BE2C (cell line): ENCODE data around the gene KCNJ1.

Experiments used
- DNase-seq: peaks from one replicate; pipeline ENCODE4 v3.0.0-alpha.2; 2020
- H3K27me3 ChIP-seq: fragments of 250-450 bp; sonication (Bioruptor Pico); 2 replicates; pipeline ENCODE4 v1.5.1; 2020; ENCODE audit warnings: mild to moderate bottlenecking
- H3K36me3 ChIP-seq: fragments of 250-450 bp; sonication (Bioruptor Pico); 2 replicates; pipeline ENCODE4 v1.5.1; 2020; ENCODE audit warnings: mild to moderate bottlenecking
- H3K4me1 ChIP-seq: fragments of 250-450 bp; sonication (Bioruptor Pico); 2 replicates; pipeline ENCODE4 v1.5.1; 2020
- H3K4me3 ChIP-seq: 2 replicates; pipeline ENCODE4 v1.5.1; 2011; ENCODE audit warnings: low read depth, low read length
- H3K9me3 ChIP-seq: fragments of 250-450 bp; sonication (Bioruptor Pico); 2 replicates; pipeline ENCODE4 v1.5.1; 2020
- TF ChIP-seq, protein P1 (sequence below): IDR thresholded peaks from 2 replicates; pipeline ENCODE4 v1.5.1; 2012; ENCODE audit warnings: mild to moderate bottlenecking, low read depth, low read length

The KCNJ1 gene

DNA sequence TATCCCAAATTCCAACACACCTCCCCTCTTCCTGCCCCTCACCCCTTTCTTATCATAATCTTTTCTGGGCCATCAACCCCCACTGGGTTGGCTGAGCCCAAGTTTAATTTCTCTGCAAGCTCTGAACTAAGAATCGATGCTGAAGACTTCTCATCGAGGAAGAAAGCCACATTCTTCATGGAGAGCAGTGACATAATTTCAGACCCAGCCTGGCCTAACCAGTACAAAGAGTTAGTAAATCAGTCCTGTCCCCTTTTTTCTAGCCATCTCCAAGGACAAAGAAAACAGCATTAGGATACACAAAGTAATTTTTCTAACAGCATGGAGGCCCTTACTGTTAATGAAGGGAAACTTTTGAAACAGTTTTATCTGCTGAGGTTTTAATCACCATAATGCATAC lies 45.0 kb downstream of the KCNJ1 start:
- Histone ChIP-seq H3K36me3 (no peaks in the 10 kb centered on the region), H3K9me3 (no peaks in the 10 kb centered on the region), H3K4me3 (no peak overlapping the region), H3K4me1 (no peaks in the 10 kb centered on the region), H3K27me3 (peaks cover 3% of the 10 kb centered on the region; the same call in 1 of the 2 replicates)
- TF ChIP-seq, protein P1, sequence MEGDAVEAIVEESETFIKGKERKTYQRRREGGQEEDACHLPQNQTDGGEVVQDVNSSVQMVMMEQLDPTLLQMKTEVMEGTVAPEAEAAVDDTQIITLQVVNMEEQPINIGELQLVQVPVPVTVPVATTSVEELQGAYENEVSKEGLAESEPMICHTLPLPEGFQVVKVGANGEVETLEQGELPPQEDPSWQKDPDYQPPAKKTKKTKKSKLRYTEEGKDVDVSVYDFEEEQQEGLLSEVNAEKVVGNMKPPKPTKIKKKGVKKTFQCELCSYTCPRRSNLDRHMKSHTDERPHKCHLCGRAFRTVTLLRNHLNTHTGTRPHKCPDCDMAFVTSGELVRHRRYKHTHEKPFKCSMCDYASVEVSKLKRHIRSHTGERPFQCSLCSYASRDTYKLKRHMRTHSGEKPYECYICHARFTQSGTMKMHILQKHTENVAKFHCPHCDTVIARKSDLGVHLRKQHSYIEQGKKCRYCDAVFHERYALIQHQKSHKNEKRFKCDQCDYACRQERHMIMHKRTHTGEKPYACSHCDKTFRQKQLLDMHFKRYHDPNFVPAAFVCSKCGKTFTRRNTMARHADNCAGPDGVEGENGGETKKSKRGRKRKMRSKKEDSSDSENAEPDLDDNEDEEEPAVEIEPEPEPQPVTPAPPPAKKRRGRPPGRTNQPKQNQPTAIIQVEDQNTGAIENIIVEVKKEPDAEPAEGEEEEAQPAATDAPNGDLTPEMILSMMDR, result no peak
- DNase-seq, result no peak

DNA sequence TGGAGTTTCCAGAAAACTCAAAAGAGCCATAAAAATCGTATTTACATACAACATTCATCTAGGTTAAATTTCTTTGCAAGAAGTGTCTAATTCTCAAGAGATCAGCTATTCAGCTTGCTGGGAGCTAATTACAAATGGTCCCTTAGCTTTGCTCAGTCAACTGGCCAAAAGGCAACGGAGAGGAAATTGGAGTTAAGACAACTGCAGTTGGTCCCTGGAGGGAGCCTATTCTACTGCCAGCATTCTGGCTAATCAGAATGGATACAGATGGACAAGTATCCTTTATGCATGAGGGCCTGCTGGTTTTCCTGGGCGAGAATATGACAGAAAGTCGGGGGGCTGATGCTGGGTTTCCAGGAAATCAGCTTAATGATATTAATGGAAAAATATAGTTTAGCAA lies 45.5 kb downstream of the KCNJ1 start:
- no peak overlapping the region for H3K4me3 ChIP-seq
- peaks cover 3% of the 10 kb centered on the region; the same call in 1 of the 2 replicates for H3K27me3 ChIP-seq
- DNase-seq, result no peak
- H3K4me1 ChIP-seq, result no peaks in the 10 kb centered on the region
- H3K9me3 ChIP-seq, result no peaks in the 10 kb centered on the region
- TF ChIP-seq, protein P1, result no peak
- H3K36me3 ChIP-seq, result no peaks in the 10 kb centered on the region

DNA sequence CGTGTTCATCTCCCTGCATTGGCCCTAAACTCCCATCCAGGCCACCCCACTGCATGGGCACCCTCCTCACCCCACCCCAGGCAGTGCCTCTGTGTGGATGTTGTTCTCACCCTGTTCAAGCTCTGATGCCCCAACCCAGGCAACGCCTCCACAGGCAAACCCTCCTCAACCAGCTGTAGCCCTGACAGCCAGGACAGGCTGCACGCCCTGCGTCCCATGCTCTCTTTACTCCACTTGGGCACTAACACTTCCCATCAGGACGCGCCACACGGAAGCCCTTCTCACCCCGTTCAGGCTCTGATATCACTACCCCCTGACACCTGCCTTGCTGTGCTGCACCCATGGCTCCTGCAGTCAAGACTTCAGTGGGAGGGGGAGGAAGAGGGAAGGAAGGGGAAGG lies 47.9 kb downstream of the KCNJ1 start:
- peaks cover 3% of the 10 kb centered on the region; the same call in 1 of the 2 replicates for H3K27me3 ChIP-seq
- no peak for DNase-seq
- H3K9me3 ChIP-seq, result no peaks in the 10 kb centered on the region
- TF ChIP-seq, protein P1, result no peak
- H3K4me3 ChIP-seq, result no peak overlapping the region
- no peaks in the 10 kb centered on the region for H3K36me3 ChIP-seq
- H3K4me1 ChIP-seq, result no peaks in the 10 kb centered on the region

DNA sequence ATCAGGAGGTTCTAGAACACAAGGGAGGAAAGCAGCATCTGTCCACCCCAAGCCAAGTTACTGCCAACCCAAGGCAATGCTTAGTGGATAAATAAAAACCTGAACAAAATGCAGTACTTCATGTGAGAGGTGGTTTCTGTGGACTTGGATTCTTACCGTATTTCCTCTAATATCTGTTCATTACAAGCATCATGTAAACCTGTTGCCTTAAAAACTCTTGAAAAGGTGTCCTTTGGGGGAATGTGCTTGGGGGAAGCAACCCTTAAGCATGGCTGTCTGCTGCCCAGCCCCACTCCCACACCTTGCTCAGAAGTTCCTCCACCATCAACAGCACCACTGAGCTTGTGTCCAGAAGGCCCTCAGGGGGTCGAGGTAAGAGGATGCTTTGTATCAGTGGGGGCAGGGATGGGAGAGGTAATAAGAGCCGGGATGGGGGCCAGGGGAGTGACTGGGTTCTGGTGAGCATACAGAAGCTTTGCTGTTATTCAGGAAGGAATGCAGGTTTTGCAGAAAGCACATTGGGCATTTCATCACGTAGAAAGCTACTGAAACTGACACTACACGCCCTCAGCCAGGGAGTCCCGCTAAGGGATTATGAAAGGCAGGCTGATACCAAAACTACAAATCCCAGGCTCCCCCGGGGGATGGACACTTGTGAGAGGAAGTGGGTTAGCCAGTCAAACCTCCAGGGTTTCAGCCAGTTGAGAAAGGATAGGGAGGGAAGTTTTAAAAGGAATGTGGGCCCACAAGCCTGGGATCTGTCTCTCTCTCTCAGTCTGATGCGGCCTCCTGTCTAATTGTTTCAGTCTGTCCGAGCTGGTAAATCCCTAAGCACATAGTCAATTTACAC lies 52.0 kb downstream of the KCNJ1 start:
- Histone ChIP-seq H3K4me3 (no peak overlapping the region), H3K27me3 (peaks cover 3% of the 10 kb centered on the region; the same call in 1 of the 2 replicates), H3K9me3 (no peaks in the 10 kb centered on the region), H3K36me3 (no peaks in the 10 kb centered on the region), H3K4me1 (no peaks in the 10 kb centered on the region)
- no peak for DNase-seq
- TF ChIP-seq, protein P1, result no peak

DNA sequence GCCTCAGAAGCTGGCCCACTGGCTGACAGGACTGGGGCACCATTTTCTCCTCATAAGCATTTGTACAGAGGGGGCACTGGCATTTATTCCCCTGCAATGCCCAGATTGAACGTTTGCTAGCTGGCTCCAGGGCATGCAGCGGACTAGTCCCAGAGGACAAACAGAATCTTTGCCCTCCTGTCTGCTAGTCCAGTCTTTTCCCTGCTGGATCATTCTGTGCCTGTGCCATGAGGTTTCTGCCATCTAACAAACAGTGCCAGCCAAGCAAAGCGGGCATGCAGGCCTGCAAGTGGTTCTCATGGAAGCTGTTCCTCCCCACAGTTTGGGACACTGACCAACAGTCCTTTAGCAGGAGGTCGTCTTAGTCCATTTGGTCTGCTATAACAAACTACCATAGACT lies 53.4 kb downstream of the KCNJ1 start:
- DNase-seq, result no peak
- Histone ChIP-seq H3K9me3 (no peaks in the 10 kb centered on the region), H3K27me3 (no peaks in the 10 kb centered on the region), H3K4me3 (no peak overlapping the region), H3K36me3 (no peaks in the 10 kb centered on the region), H3K4me1 (no peaks in the 10 kb centered on the region)
- TF ChIP-seq, protein P1, result no peak

DNA sequence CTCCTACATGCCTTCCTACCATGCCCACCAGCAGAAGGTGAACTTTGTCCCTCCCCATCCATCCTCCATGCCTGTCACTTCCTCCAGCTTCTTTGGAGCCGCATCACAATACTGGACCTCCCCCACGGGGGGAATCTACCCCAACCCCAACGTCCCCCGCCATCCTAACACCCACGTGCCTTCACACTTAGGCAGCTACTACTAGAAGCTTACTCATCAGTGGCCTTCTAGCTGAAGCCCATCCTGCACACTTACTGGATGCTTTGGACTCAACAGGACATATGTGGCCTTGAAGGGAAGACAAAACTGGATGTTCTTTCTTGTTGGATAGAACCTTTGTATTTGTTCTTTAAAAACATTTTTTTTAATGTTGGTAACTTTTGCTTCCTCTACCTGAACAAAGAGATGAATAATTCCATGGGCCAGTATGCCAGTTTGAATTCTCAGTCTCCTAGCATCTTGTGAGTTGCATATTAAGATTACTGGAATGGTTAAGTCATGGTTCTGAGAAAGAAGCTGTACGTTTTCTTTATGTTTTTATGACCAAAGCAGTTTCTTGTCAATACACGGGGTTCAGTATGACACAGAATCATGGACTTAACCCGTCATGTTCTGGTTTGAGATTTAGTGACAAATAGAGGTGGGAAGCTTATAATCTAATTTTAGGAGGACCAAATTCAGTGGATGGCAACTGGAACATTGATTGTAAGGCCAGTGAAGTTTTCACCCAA lies 56.1 kb downstream of the KCNJ1 start:
- no peak overlapping the region for H3K4me3 ChIP-seq
- H3K27me3 ChIP-seq, result no peaks in the 10 kb centered on the region
- H3K36me3 ChIP-seq, result no peaks in the 10 kb centered on the region
- DNase-seq, result no peak
- TF ChIP-seq, protein P1, result no peak
- H3K4me1 ChIP-seq, result no peaks in the 10 kb centered on the region
- H3K9me3 ChIP-seq, result no peaks in the 10 kb centered on the region
